Neural progenitor cell (in vitro differentiated cells): ENCODE measurements around the gene SUGCT. TPM values are rescaled to one million over a fixed set of nuclear protein-coding genes. Genes with fewer than 3 reads are reported as not detected.

Source experiments
- DNase-seq: peaks from one replicate; pipeline ENCODE4 v3.0.0-alpha.2; 2016; ENCODE audit warnings: low spot score
- H2AFZ ChIP-seq: fragments of 200-600 bp; sonication (generic); replicated peaks from 2 replicates; pipeline ENCODE4 v1.6.1; 2016; ENCODE audit warnings: antibody characterized with exemption
- H3F3A ChIP-seq: fragments of 200-600 bp; sonication (generic); 2 replicates; pipeline ENCODE4 v1.6.1; 2016; ENCODE audit warnings: antibody characterized with exemption, low read depth
- H3K27ac ChIP-seq: fragments of 200-600 bp; sonication (generic); 2 replicates; pipeline ENCODE4 v1.5.1; 2016; ENCODE audit warnings: mild to moderate bottlenecking
- H3K27me3 ChIP-seq: fragments of 200-600 bp; sonication (generic); 2 replicates; pipeline ENCODE4 v1.6.1; 2016; ENCODE audit warnings: mild to moderate bottlenecking, moderate library complexity
- H3K36me3 ChIP-seq: fragments of 200-600 bp; sonication (generic); 2 replicates; pipeline ENCODE4 v1.5.1; 2016
- H3K4me1 ChIP-seq: fragments of 200-600 bp; sonication (generic); 2 replicates; pipeline ENCODE4 v1.6.1; 2016; ENCODE audit warnings: mixed run types
- H3K4me2 ChIP-seq: fragments of 200-600 bp; sonication (generic); 2 replicates; pipeline ENCODE4 v1.6.1; 2016
- H3K4me3 ChIP-seq: fragments of 200-600 bp; sonication (generic); 2 replicates; pipeline ENCODE4 v1.5.1; 2016
- H3K79me2 ChIP-seq: fragments of 200-600 bp; sonication (generic); 2 replicates; pipeline ENCODE4 v1.6.1; 2016; ENCODE audit warnings: low read depth
- H3K9ac ChIP-seq: fragments of 200-600 bp; sonication (generic); 2 replicates; pipeline ENCODE4 v1.6.1; 2016
- H3K9me3 ChIP-seq: fragments of 200-600 bp; sonication (generic); 2 replicates; pipeline ENCODE4 v1.5.1; 2016; ENCODE audit warnings: low read depth
- H4K20me1 ChIP-seq: fragments of 200-600 bp; sonication (generic); 2 replicates; pipeline ENCODE4 v1.6.1; 2016; ENCODE audit warnings: low read depth
- H3K27ac Mint-ChIP-seq: 3 replicates; pipeline ENCODE4 v1.8.0; 2021; ENCODE audit warnings: mixed read lengths
- H3K27me3 Mint-ChIP-seq: 2 replicates; pipeline ENCODE4 v1.8.0; 2022; ENCODE audit warnings: low read depth, mild to moderate bottlenecking, inconsistent platforms, moderate library complexity, mixed read lengths; ENCODE audit not compliant: insufficient read depth
- H3K36me3 Mint-ChIP-seq: 3 replicates; pipeline ENCODE4 v1.8.0; 2021; ENCODE audit warnings: mixed read lengths
- H3K4me1 Mint-ChIP-seq: 3 replicates; pipeline ENCODE4 v1.8.0; 2021; ENCODE audit warnings: mixed read lengths
- H3K4me3 Mint-ChIP-seq: 3 replicates; pipeline ENCODE4 v1.8.0; 2021; ENCODE audit warnings: mild to moderate bottlenecking, moderate library complexity, mixed read lengths
- H3K9me3 Mint-ChIP-seq: 3 replicates; pipeline ENCODE4 v1.8.0; 2020; ENCODE audit warnings: mixed read lengths
- CTCF ChIP-seq: fragments of 200-600 bp; sonication (generic); IDR thresholded peaks from 2 replicates; pipeline ENCODE4 v1.5.1; 2017; ENCODE audit warnings: antibody characterized with exemption, mild to moderate bottlenecking
- EZH2 ChIP-seq: fragments of 200-600 bp; sonication (generic); IDR thresholded peaks from 2 replicates; pipeline ENCODE4 v1.6.1; 2017; ENCODE audit warnings: antibody characterized with exemption, mild to moderate bottlenecking, moderate library complexity
- EZH2phosphoT487 ChIP-seq: fragments of 200-600 bp; sonication (generic); IDR thresholded peaks from 2 replicates; pipeline ENCODE4 v1.6.1; 2017; ENCODE audit warnings: antibody characterized with exemption
- total RNA-seq: library from RNA; depleted of rRNA; stranded (reverse); fragments of >200 nt; gene quantifications from 2 replicates; pipeline ENCODE4 v1.2.3, GENCODE V29; 2015; ENCODE audit warnings: low replicate concordance

SUGCT gene
- total RNA-seq, 1 donor from 2014 or later = 10.1 TPM

DNA sequence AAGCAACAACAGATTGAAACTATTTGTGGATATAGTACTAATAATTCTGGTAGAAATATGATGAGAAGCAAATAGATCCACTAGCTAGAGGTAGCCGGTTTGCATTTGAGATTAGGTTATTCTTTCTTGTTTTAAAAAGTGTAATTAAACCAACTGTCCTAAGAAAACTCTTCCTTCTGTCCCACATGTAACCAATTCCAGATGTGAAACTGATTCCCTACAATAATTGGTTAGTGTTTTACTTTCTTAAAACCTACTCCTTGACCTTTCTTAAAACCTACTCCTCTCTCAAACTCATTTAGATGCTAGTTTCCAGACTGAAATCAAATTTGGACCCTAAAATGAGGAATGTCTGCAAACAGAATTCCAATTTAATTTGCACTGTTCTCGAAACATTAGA is 521.5 kb downstream of the SUGCT start:
- no peak overlapping the region for H2AFZ ChIP-seq
- peaks cover under 1% of the 10 kb centered on the region for H3K36me3 ChIP-seq
- no peak for DNase-seq
- no peak overlapping the region for H3K9ac ChIP-seq
- H4K20me1 ChIP-seq = no peaks in the 10 kb centered on the region
- no peaks in the 10 kb centered on the region for H3K9me3 ChIP-seq
- H3K27me3 ChIP-seq = no peaks in the 10 kb centered on the region
- H3K27ac ChIP-seq = no peak overlapping the region
- no peak overlapping the region for H3K27ac Mint-ChIP-seq
- no peak overlapping the region for H3K4me2 ChIP-seq
- H3K27me3 Mint-ChIP-seq = peaks cover 2% of the 10 kb centered on the region
- no peaks in the 10 kb centered on the region for H3K9me3 Mint-ChIP-seq
- no peaks in the 10 kb centered on the region for H3F3A ChIP-seq
- H3K4me3 ChIP-seq = no peak overlapping the region
- peaks cover 9% of the 10 kb centered on the region for H3K4me1 Mint-ChIP-seq
- no peak for TF ChIP-seq EZH2phosphoT487
- TF ChIP-seq CTCF = no peak
- TF ChIP-seq EZH2 = no peak
- no peaks in the 10 kb centered on the region for H3K79me2 ChIP-seq
- H3K4me1 ChIP-seq = peaks cover 23% of the 10 kb centered on the region
- H3K4me3 Mint-ChIP-seq = no peak overlapping the region
- no peaks in the 10 kb centered on the region for H3K36me3 Mint-ChIP-seq

DNA sequence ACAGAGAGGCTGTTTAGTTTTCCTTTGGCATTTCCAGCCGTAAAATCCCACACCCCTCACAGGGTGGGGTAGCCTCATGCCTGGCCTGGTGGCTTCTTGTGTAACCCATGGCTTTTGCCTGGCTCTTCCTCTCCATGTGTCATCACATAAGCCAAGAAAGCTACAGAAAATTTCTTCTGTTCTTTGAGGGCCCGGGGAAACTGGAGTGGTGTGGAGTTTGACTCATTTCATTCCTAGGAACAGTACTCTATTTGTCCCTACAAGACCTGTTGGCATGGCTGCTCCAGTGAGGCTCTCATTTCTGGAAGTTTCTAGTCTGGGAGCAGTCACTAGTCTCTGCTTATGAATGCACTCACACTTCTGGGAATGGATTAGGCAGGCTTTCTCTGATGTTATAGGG is 523.9 kb downstream of the SUGCT start:
- no peak for DNase-seq
- no peaks in the 10 kb centered on the region for H3K27me3 ChIP-seq
- H3K9me3 ChIP-seq = no peaks in the 10 kb centered on the region
- no peaks in the 10 kb centered on the region for H3K36me3 ChIP-seq
- Mint-ChIP-seq H3K27ac (no peak overlapping the region), H3K27me3 (no peaks in the 10 kb centered on the region), H3K9me3 (no peaks in the 10 kb centered on the region), H3K36me3 (no peaks in the 10 kb centered on the region), H3K4me3 (no peak overlapping the region), H3K4me1 (peaks cover 3% of the 10 kb centered on the region)
- H4K20me1 ChIP-seq = no peaks in the 10 kb centered on the region
- H3K27ac ChIP-seq = no peak overlapping the region
- H3K4me2 ChIP-seq = no peak overlapping the region
- no peak for TF ChIP-seq CTCF
- TF ChIP-seq EZH2 = no peak
- TF ChIP-seq EZH2phosphoT487 = no peak
- H2AFZ ChIP-seq = no peak overlapping the region
- no peaks in the 10 kb centered on the region for H3K79me2 ChIP-seq
- H3K4me1 ChIP-seq = peaks cover 9% of the 10 kb centered on the region
- H3K9ac ChIP-seq = no peak overlapping the region
- H3F3A ChIP-seq = no peaks in the 10 kb centered on the region
- no peak overlapping the region for H3K4me3 ChIP-seq

DNA sequence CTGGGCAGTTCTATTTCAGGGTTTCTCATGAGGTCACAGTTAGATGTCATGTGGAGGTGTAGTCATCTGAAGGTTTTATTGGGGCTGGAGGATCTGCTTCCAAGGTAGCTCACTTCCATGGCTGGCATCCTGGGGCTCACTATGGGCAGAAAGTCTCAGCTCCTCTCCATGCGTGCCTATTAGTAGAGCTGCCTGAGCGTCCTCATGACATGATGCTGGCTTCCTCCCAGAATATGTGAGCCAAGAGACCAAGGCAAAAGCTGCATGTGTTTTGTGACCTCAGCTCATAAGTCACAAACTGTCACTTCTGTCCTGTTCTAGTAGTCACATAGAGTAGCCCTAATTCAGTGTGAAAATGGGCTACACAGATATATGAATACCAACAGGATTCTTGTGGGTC is 524.4 kb downstream of the SUGCT start:
- H4K20me1 ChIP-seq = no peaks in the 10 kb centered on the region
- no peak for DNase-seq
- Mint-ChIP-seq H3K36me3 (no peaks in the 10 kb centered on the region), H3K4me3 (no peak overlapping the region), H3K9me3 (no peaks in the 10 kb centered on the region), H3K27ac (no peak overlapping the region), H3K4me1 (no peaks in the 10 kb centered on the region), H3K27me3 (no peaks in the 10 kb centered on the region)
- H3K79me2 ChIP-seq = no peaks in the 10 kb centered on the region
- H3K4me3 ChIP-seq = no peak overlapping the region
- no peaks in the 10 kb centered on the region for H3K27me3 ChIP-seq
- no peak overlapping the region for H2AFZ ChIP-seq
- H3K9ac ChIP-seq = no peak overlapping the region
- H3K4me2 ChIP-seq = no peak overlapping the region
- no peaks in the 10 kb centered on the region for H3K36me3 ChIP-seq
- peaks cover 4% of the 10 kb centered on the region for H3K4me1 ChIP-seq
- H3F3A ChIP-seq = no peaks in the 10 kb centered on the region
- no peak overlapping the region for H3K27ac ChIP-seq
- no peaks in the 10 kb centered on the region for H3K9me3 ChIP-seq
- TF ChIP-seq EZH2 = no peak

GRCh38 chr7:40673285-40673684 is 538.5 kb downstream of the SUGCT start:
- no peak overlapping the region for H3K9ac ChIP-seq
- DNase-seq = no peak
- no peaks in the 10 kb centered on the region for H3F3A ChIP-seq
- TF ChIP-seq EZH2phosphoT487 = no peak
- TF ChIP-seq CTCF = no peak
- no peak for TF ChIP-seq EZH2
- no peak overlapping the region for H3K27ac ChIP-seq
- no peak overlapping the region for H2AFZ ChIP-seq
- H3K27me3 ChIP-seq = no peaks in the 10 kb centered on the region
- no peaks in the 10 kb centered on the region for H4K20me1 ChIP-seq
- H3K36me3 ChIP-seq = no peaks in the 10 kb centered on the region
- H3K4me2 ChIP-seq = no peak overlapping the region
- H3K9me3 Mint-ChIP-seq = no peaks in the 10 kb centered on the region
- peaks cover 6% of the 10 kb centered on the region for H3K4me1 Mint-ChIP-seq
- no peaks in the 10 kb centered on the region for H3K36me3 Mint-ChIP-seq
- no peak overlapping the region for H3K4me3 ChIP-seq
- peaks cover 5% of the 10 kb centered on the region for H3K4me1 ChIP-seq
- no peaks in the 10 kb centered on the region for H3K79me2 ChIP-seq
- no peak overlapping the region for H3K27ac Mint-ChIP-seq
- no peaks in the 10 kb centered on the region for H3K27me3 Mint-ChIP-seq
- no peaks in the 10 kb centered on the region for H3K9me3 ChIP-seq
- H3K4me3 Mint-ChIP-seq = no peak overlapping the region
